Measurements from ENCODE around the gene ABCA13.
"Not testable (repeated sequence)": the region's sequence is repeated elsewhere in the genome, so short reads cannot be mapped to it uniquely, and the experiment has no call there.

ABCA13 gene

DNA sequence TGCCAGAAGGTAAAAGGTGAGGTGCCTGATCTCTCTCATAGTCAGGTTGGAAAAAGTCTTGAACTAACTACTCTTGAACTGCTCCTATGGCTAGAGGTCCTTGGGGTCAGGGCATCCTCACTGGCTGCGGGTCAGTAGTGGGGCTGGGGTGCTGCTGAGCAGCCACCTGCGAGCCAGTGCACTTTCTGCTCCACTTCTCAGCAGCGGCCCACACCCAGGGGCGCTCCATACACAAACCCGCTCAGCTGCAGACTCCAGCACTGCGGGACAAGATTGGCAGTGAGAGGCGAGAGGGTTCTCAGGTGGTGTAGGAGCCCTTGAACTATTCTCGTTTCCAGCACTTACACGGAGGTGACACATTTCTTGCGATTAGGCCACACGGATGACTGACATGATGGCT, 6.0 kb downstream of the ABCA13 start:
- DNase-seq: no peak

GRCh38 chr7:48179496-48180030, 8.3 kb downstream of the ABCA13 start:
- no peak for DNase-seq

- DNase-seq: no peak
Measured at GRCh38 chr7:48180981-48181380, 9.7 kb downstream of the ABCA13 start.

DNA sequence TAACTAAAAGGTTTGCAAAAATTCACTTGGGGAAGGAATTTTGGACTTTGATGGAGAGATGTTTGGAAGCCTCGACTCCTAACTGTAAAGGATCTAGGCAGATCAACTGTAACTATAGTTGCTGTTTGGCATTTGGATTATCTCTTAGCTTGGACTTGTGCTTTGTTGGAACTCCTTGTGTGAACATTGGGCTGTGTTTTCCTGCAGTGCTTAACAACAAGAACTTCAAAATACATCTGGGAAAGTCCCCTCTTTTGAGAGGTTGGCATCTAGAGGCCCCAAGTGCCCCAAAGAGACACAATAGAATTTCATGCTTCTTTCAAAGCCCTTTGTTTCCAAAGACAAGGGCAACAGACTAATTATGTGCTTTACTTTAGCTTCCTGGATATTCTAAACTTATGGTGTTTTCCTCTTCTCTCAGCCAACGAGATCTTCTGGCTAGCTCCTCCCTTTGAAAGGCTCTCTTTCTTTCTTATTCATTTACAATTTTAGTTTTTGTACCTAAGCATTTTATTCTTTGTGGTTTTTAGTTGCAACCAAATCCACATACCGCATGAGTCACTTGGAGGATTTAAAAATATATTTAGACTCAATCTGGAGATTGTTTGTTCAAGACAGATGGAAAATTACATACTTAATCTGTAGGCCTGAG, 11.6 kb downstream of the ABCA13 start:
- DNase-seq: peak; percentile 44

- DNase-seq: peak; percentile 56
Measured at GRCh38 chr7:48183370-48183743, 12.1 kb downstream of the ABCA13 start.

GRCh38 chr7:48183965-48184364, 12.7 kb downstream of the ABCA13 start:
- no peak for DNase-seq

GRCh38 chr7:48188776-48189520, 17.7 kb downstream of the ABCA13 start:
- DNase-seq: no peak

- no peak for DNase-seq
Measured at GRCh38 chr7:48192996-48193395, 21.7 kb downstream of the ABCA13 start.

DNA sequence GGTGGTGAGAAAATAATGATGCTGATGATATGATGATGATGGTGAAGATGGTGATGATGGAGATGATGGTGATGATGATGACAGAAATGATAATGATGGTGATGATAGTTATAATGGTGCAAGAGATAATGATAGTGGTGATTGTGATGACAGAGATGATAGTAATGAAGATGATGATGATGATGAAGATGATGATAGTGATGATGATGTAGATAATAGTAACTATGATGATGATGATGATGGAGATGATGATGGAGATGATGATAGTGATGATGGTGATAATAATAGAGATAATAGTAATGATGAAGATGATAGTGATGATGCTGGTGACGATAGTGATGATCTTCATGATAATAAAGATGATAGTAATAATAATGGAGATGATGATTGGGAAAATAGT, 22.2 kb downstream of the ABCA13 start:
- DNase-seq: no peak

DNA sequence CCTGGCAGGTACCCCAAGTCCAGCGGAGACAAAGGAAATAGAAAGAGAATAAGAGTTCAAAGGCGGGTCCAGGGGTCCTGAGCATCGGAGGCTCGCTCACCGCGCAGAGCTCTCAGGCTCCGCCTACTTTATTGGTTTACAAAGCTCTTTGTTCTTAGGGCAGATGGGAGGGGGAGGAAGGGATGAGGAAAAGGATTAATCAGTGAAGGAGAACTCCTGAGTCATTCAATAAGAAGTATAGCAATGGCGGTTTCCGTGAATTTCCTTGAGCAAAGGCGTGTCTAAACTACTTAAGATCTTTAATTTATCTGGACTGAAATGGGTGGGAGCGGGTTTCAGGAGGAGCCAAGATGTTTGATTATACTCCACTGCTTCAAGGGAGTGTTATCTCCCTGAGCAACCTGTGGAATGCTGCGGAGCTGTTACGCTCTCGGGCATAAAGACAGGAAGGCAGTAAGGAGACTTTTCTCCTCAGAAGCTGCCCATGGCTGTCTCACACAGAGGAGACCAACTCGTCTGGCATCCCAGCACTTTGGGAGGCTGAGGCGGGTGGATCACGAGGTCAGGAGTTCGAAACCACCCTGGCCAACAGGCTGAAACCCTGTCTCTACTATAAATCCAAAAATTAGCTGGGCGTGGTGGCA, 29.8 kb downstream of the ABCA13 start:
- not testable (repeated sequence) for DNase-seq

DNA sequence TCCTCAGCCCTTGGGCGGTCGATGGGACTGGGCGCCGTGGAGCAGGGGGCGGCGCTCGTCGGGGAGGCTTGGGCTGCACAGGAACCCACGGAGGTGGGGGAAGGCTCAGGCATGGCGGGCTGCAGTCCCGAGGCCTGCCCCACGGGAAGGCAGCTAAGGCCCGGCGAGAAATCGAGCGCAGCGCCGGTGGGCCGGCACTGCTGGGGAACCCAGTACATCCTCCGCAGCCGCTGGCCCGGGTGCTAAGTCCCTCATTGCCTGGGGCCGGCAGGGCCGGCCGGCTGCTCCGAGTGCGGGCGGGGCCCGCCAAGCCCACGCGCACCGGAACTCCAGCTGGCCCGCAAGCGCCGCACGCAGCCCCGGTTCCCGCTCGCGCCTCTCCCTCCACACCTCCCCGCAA, 31.7 kb downstream of the ABCA13 start:
- not testable (repeated sequence) for DNase-seq

DNA sequence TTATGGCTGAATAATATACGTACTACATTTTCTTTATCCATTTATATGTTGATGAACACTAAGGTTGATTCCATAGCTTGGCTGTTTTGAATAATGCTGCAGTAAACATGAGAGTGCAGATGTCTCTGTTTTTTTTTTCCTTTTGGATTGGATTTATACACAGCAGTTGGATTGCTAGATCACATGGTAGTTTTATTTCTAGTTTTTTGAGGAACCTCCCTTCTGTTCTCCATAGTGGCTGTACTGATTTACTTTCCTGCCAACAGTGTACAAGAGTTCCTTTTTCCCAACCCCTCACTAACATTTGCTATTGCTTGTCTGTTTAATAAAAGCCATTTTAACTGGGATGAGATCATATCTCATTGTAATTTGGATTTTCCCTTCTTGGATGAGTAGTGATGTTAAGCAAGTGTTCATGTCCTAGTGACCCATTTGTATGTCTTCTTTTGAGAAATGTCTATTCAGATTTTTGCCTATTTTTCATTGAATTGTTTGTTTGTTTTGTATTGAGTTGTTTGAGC, 36.0 kb downstream of the ABCA13 start:
- no peak for DNase-seq

- peak; percentile 74 for DNase-seq
Measured at GRCh38 chr7:48209004-48209600, 37.8 kb downstream of the ABCA13 start.

DNA sequence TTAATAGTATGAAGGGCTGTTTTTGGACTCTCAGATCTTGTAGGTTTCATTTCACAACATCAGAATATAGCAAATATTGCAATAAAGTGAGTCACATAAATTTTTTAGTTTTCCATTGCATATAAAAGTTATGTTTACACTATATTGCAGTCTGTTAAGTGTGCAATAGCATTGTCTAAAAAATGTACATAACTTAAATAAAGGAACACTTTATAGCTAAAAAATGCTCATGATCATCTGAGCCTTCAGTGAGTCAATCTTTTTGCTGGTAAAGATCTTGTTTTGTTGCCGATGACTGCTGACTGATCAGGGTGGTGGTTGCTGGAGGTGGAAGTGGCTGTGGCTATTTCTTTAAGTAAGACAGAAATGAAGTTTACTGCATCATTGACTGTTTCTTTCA, 42.0 kb downstream of the ABCA13 start:
- no peak for DNase-seq

DNA sequence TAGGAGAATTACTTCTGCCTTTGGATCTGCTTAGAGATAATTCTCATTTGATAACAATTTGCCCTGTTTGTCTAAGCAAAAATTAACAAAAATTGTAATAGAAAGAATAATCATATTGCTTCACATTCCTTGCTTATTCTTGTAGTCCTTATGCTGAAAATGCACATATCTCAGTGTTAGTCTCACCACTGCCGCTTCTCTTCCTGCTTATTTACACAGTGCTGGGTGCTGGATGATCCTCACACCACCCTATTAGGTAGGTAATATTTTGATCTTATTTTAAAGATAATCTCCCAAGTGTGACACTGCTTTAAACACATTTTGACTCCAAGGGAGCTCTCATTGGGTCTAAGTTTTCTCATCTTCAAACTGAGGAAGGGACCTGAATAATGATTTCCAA, 46.0 kb downstream of the ABCA13 start:
- no peak for DNase-seq

GRCh38 chr7:48217753-48218152, 46.5 kb downstream of the ABCA13 start:
- DNase-seq: no peak

DNA sequence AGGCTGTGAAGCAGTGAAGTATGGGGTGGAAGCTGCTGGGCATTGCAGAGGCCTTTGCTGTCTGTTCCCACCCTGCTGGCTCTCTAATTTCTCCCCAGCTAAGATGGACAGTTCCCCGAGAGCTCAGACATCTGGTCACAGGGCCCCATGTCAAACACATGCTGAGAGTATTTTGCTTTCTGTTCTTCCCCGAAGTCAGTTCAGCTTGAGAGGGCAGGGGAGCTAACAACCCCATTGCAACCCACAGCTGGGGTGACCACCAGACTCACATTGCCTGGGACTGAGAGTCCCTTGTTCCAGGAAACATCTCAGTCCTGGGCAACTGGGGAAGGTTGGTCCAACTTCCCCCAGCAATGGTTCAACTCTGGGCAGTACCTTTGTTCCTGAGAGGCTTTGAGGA, 52.8 kb downstream of the ABCA13 start:
- DNase-seq: no peak

GRCh38 chr7:48225101-48225500, 53.8 kb downstream of the ABCA13 start:
- DNase-seq: no peak

DNA sequence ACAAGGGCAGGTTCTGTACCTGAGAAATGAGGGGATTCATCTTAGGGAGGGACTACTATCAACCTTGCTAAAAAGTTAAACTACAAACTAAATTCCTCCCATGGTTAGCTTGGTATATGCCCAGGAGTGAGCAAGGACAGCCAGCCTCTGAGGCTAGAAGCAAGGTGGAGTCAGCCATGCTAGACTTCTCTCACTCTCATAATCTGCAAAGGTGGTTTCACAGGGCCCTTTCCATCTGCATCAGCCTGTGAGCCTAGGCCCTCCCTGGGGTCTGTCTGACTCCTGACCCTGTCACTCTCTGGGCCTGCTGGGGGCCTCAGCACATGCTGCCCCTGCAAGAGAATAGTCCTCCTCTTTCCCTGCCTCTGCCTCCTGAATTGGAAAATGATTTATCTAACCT, 66.1 kb downstream of the ABCA13 start:
- DNase-seq: no peak

- no peak for DNase-seq
Measured at GRCh38 chr7:48242846-48243245, 71.6 kb downstream of the ABCA13 start.

GRCh38 chr7:48244864-48245271, 73.6 kb downstream of the ABCA13 start:
- DNase-seq: no peak

DNA sequence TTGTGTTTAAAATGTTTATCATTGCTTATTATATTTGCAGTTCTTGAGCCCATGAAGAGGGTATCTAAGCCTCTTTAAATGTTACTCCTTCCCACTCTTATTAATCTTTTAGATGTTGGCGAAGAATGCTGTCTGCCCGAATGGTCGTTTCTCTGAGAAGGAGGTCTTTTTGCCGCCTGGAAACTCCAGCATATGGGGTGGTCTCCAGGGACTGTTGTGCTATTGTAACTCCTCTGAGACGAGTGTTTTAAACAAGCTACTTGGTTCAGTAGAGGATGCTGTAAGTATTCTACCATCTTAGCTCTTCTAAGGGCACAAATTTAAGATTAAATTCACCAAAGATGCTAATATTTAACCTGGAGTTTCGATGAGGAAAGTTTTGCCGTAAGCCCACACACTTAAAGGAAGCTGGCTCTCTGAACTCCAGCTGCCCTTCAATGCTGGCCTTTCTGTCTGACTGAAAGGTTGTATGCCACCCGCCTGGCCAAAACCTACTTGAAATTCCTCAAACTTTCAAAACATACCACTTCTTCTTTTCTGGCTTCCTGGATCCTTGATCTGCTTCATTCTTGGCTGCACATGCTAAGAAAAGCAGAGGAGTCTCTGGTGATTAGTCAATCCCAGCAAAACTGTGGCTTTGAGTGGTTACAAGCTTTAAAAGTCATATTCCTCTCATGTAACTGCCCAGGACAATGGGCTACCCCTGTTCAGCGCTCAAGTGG, 74.7 kb downstream of the ABCA13 start:
- no peak for DNase-seq

DNA sequence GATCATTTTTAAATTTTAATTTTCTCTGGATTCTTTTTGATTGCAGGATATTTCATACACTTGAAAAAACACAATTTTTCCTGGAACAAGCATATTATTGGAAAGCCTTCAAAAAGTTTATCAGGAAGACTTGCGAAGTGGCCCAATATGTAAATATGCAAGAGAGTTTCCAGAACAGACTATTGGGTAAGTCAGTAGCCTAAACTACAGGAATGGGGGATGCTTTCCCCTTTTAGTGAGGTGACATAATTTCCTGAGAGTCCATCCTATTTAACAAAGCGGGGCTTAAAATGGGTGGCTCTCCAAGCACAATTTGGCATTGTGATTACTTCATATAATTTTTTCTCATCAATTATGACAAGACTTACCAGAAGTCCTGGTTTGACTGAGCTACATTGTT, 77.9 kb downstream of the ABCA13 start:
- no peak for DNase-seq

Data from DMS53 (cell line).